Trophoblast cell (in vitro differentiated cells and primary cell): Measurements from ENCODE around the gene SERPINE3.

Experiments
- DNase-seq, 2 donors: peaks; one replicate each; pipeline ENCODE4 v3.0.0-alpha.2; 2016
- H2AFZ ChIP-seq: 2 replicates; pipeline ENCODE4 v1.6.1; 2013; ENCODE audit warnings: low read length, moderate library complexity, mild to moderate bottlenecking; ENCODE audit not compliant: insufficient read depth, poor library complexity
- H2AK5ac ChIP-seq: 2 replicates; pipeline ENCODE4 v1.6.1; 2013; ENCODE audit warnings: mild to moderate bottlenecking, low read length
- H2BK120ac ChIP-seq: 2 replicates; pipeline ENCODE4 v1.6.1; 2013; ENCODE audit warnings: low read length, mild to moderate bottlenecking, moderate library complexity; ENCODE audit not compliant: insufficient read depth, poor library complexity
- H2BK12ac ChIP-seq: 2 replicates; pipeline ENCODE4 v1.6.1; 2013; ENCODE audit warnings: mild to moderate bottlenecking, low read length, moderate library complexity
- H2BK5ac ChIP-seq: 2 replicates; pipeline ENCODE4 v1.6.1; 2013; ENCODE audit warnings: low read length, low read depth, moderate library complexity, mild to moderate bottlenecking; ENCODE audit not compliant: poor library complexity
- H3K14ac ChIP-seq: 2 replicates; pipeline ENCODE4 v1.6.1; 2013; ENCODE audit warnings: mild to moderate bottlenecking, low read length
- H3K18ac ChIP-seq: 2 replicates; pipeline ENCODE4 v1.6.1; 2013; ENCODE audit warnings: mild to moderate bottlenecking, low read length
- H3K23ac ChIP-seq: 2 replicates; pipeline ENCODE4 v1.6.1; 2013; ENCODE audit warnings: low read length
- H3K27ac ChIP-seq: 2 replicates; pipeline ENCODE4 v1.5.1; 2013; ENCODE audit warnings: low read depth, mild to moderate bottlenecking, inconsistent platforms, low read length, moderate library complexity
- H3K27me3 ChIP-seq: 2 replicates; pipeline ENCODE4 v1.6.1; 2013; ENCODE audit warnings: inconsistent platforms, mild to moderate bottlenecking, low read length, moderate library complexity; ENCODE audit not compliant: insufficient read depth
- H3K36me3 ChIP-seq, 2 experiments: 1 replicate in 1 of 2; 2 replicates in 1 of 2; pipeline ENCODE4 v1.6.1; 2013; ENCODE audit warnings: low read length in 2 of 2, mild to moderate bottlenecking in 2 of 2, moderate library complexity in 1 of 2; ENCODE audit not compliant: insufficient read depth in 2 of 2, control insufficient read depth in 1 of 2
- H3K4ac ChIP-seq: 2 replicates; pipeline ENCODE4 v1.6.1; 2013; ENCODE audit warnings: low read depth, mild to moderate bottlenecking, low read length, moderate library complexity
- H3K4me1 ChIP-seq, 2 experiments: 1 replicate in 1 of 2; 2 replicates in 1 of 2; pipeline ENCODE4 v1.6.1; 2013; ENCODE audit warnings: low read length in 2 of 2, mild to moderate bottlenecking in 2 of 2, moderate library complexity in 1 of 2; ENCODE audit not compliant: insufficient read depth in 2 of 2, control insufficient read depth in 1 of 2
- H3K4me2 ChIP-seq: 2 replicates; pipeline ENCODE4 v1.6.1; 2013; ENCODE audit warnings: inconsistent platforms, mild to moderate bottlenecking, low read length, moderate library complexity
- H3K4me3 ChIP-seq: 2 replicates; pipeline ENCODE4 v1.5.1; 2013; ENCODE audit warnings: mild to moderate bottlenecking, low read depth, low read length, inconsistent platforms
- H3K79me1 ChIP-seq: one replicate; pipeline ENCODE4 v1.6.1; 2013; ENCODE audit warnings: low read length
- H3K79me2 ChIP-seq: 2 replicates; pipeline ENCODE4 v1.6.1; 2013; ENCODE audit warnings: low read length, mild to moderate bottlenecking; ENCODE audit not compliant: control insufficient read depth, insufficient read depth, poor library complexity
- H3K9ac ChIP-seq: 2 replicates; pipeline ENCODE4 v1.6.1; 2013; ENCODE audit warnings: mild to moderate bottlenecking, low read length
- H3K9me3 ChIP-seq: 2 replicates; pipeline ENCODE4 v1.6.1; 2013; ENCODE audit warnings: low read depth, mild to moderate bottlenecking, control low read depth, inconsistent platforms, low read length; ENCODE audit not compliant: insufficient read depth
- H4K12ac ChIP-seq: 2 replicates; pipeline ENCODE4 v1.6.1; 2013; ENCODE audit warnings: low read depth, mild to moderate bottlenecking, low read length, moderate library complexity
- H4K8ac ChIP-seq: 2 replicates; pipeline ENCODE4 v1.6.1; 2013; ENCODE audit warnings: low read depth, mild to moderate bottlenecking, low read length, moderate library complexity
- H4K91ac ChIP-seq: one replicate; pipeline ENCODE4 v1.6.1; 2013; ENCODE audit warnings: low read depth, mild to moderate bottlenecking, low read length, moderate library complexity
- WGBS: extraction: QIAGEN DNeasy Blood & Tissue Kit; methylation state at CpG from one replicate; pipeline ENCODE4 v1.1.7; 2013; ENCODE audit warnings: missing lambda C conversion rate; ENCODE audit not compliant: insufficient read length, insufficient coverage; ENCODE audit errors: extremely low coverage; 5-methylcytosine and 5-hydroxymethylcytosine counted together

Gene SERPINE3

DNA sequence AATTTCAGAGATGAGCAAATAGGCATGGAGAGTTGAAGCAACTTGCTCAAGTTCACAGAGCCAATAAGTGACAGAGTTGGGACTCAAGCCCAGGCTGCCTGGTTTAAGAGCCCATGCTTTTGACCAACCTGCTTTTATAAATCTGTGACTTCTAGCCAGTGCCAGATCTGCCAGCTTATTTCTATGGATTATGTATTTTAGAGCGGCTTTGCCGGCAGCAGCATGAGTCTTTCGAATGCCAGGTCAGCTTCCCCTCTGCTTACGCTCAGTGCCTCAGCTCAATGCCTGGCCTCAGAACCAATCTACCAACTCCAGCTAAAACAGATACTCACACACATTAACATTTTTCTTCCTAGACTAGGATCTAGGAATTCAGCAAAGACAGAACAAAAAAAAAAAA, 2.3 kb downstream of the SERPINE3 start:
- H2AK5ac ChIP-seq = no peak overlapping the region
- H3K14ac ChIP-seq = no peak overlapping the region
- H2BK120ac ChIP-seq = no peak overlapping the region
- H2AFZ ChIP-seq = no peak overlapping the region
- H3K9me3 ChIP-seq = peaks cover 2% of the 10 kb centered on the region
- no peak overlapping the region for H4K8ac ChIP-seq
- no peak overlapping the region for H2BK12ac ChIP-seq
- no peak overlapping the region for H4K12ac ChIP-seq
- H3K27me3 ChIP-seq = no peaks in the 10 kb centered on the region
- no peaks in the 10 kb centered on the region for H3K4me1 ChIP-seq
- H3K36me3 ChIP-seq = no peaks in the 10 kb centered on the region
- no peak overlapping the region for H3K23ac ChIP-seq
- no peak overlapping the region for H3K4ac ChIP-seq
- no peak overlapping the region for H3K18ac ChIP-seq
- H3K4me3 ChIP-seq = no peak overlapping the region
- H3K79me1 ChIP-seq = no peaks in the 10 kb centered on the region
- peak in 1 of 2 donors; percentile 5 for DNase-seq
- no peak overlapping the region for H3K4me2 ChIP-seq
- H3K79me2 ChIP-seq = no peaks in the 10 kb centered on the region
- H2BK5ac ChIP-seq = no peak overlapping the region
- H3K27ac ChIP-seq = no peak overlapping the region
- no peak overlapping the region for H4K91ac ChIP-seq
- no peak overlapping the region for H3K9ac ChIP-seq
- no CpG with 5 or more reads among the region's 4 CpGs for WGBS

DNA sequence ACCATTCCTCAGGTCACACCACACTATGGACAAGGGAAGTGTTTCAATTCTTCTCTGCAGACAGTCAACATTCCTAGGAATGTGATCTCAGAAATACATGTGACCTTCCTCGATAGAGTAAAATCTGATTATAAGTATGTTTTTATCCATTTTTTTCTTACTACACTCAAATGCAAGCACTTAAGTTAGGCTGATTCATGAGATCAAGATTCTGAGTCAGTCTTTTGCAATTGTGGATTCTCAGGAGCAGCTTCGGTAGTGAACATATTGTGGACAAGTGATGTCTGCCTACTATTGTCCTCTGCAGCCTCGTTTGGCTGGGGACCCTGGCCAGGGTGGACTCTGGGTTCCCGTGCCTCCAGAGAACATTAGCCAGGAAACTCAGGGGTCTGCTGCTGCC, 3.2 kb downstream of the SERPINE3 start:
- Histone ChIP-seq H3K9me3 (peaks cover 2% of the 10 kb centered on the region), H2BK5ac (no peak overlapping the region), H3K36me3 (no peaks in the 10 kb centered on the region), H3K14ac (no peak overlapping the region), H3K4me2 (no peak overlapping the region), H2BK12ac (no peak overlapping the region), H3K4me1 (no peaks in the 10 kb centered on the region), H2AFZ (no peak overlapping the region), H3K4me3 (no peak overlapping the region), H3K18ac (no peak overlapping the region), H3K4ac (no peak overlapping the region), H2AK5ac (no peak overlapping the region), H3K23ac (no peak overlapping the region), H4K91ac (no peak overlapping the region), H3K79me2 (no peaks in the 10 kb centered on the region), H2BK120ac (no peak overlapping the region), H3K27ac (no peak overlapping the region), H4K12ac (no peak overlapping the region), H4K8ac (no peak overlapping the region), H3K27me3 (no peaks in the 10 kb centered on the region), H3K79me1 (no peaks in the 10 kb centered on the region), H3K9ac (no peak overlapping the region)
- DNase-seq = peak in 1 of 2 donors; percentile 26
- no CpG with 5 or more reads among the region's 4 CpGs for WGBS

DNA sequence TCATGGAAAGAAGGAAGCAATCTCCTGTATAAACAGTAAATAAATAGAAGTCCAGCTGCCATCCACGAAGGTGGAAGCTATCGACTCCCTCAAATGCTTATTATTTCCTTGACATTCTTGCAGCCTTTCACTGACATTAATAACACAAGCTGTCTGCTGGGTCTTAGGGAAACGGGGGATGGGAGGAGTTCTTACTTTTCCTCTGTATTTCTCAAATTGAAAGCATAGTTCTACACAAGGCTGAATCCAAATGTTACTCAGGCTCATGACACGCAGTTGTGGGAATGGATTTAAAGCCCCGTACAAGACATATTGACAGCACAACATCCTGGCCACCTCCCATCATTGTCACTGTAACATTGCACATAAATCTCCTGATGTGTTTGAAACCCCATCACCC, 4.0 kb downstream of the SERPINE3 start:
- Histone ChIP-seq H2BK12ac (no peak overlapping the region), H3K9ac (no peak overlapping the region), H4K91ac (no peak overlapping the region), H3K4ac (no peak overlapping the region), H3K79me1 (no peaks in the 10 kb centered on the region), H3K27me3 (no peaks in the 10 kb centered on the region), H3K23ac (no peak overlapping the region), H2AK5ac (no peak overlapping the region), H3K4me2 (no peak overlapping the region), H2BK5ac (no peak overlapping the region), H2BK120ac (no peak overlapping the region), H3K4me3 (no peak overlapping the region), H4K12ac (no peak overlapping the region), H3K36me3 (no peaks in the 10 kb centered on the region), H3K9me3 (peaks cover 2% of the 10 kb centered on the region), H3K79me2 (no peaks in the 10 kb centered on the region), H3K18ac (no peak overlapping the region), H3K4me1 (no peaks in the 10 kb centered on the region), H3K14ac (no peak overlapping the region), H2AFZ (no peak overlapping the region), H3K27ac (no peak overlapping the region), H4K8ac (no peak overlapping the region)
- WGBS = no CpG with 5 or more reads among the region's 5 CpGs
- DNase-seq = no peak

DNA sequence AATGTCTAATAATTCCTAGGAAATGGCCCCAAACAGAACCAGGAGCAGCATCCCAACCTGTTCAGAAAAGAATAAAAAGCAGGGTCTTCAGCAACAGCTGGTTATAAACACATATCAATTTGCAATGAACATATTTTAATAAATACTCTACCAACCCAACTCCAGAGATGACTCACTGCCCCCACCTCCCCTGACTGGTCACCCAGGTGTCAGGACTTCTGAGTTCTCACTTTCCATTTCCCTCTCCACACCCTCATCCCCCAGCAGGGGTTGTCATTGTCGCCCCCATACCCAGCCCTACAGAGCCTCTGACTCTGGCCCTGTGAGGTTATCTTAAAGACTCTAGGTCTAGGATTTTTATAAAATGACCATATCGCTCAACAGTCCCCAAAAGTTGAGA, 6.9 kb downstream of the SERPINE3 start:
- no peak overlapping the region for H3K4me3 ChIP-seq
- no peaks in the 10 kb centered on the region for H3K27me3 ChIP-seq
- H4K91ac ChIP-seq = no peak overlapping the region
- no peak overlapping the region for H3K9ac ChIP-seq
- H4K8ac ChIP-seq = no peak overlapping the region
- no peaks in the 10 kb centered on the region for H3K79me1 ChIP-seq
- H3K4me1 ChIP-seq = no peaks in the 10 kb centered on the region
- no peak overlapping the region for H3K14ac ChIP-seq
- H3K79me2 ChIP-seq = no peaks in the 10 kb centered on the region
- no peak overlapping the region for H3K23ac ChIP-seq
- no CpG with 5 or more reads among the region's 2 CpGs for WGBS
- no peaks in the 10 kb centered on the region for H3K9me3 ChIP-seq
- no peak overlapping the region for H2AFZ ChIP-seq
- H2AK5ac ChIP-seq = no peak overlapping the region
- no peak overlapping the region for H3K27ac ChIP-seq
- no peak overlapping the region for H2BK5ac ChIP-seq
- no peak overlapping the region for H4K12ac ChIP-seq
- DNase-seq = no peak
- H2BK12ac ChIP-seq = no peak overlapping the region
- H3K4ac ChIP-seq = no peak overlapping the region
- no peaks in the 10 kb centered on the region for H3K36me3 ChIP-seq
- H2BK120ac ChIP-seq = no peak overlapping the region
- H3K18ac ChIP-seq = no peak overlapping the region
- H3K4me2 ChIP-seq = no peak overlapping the region
